HEK293T (cell line): ENCODE data around the gene ATXN7L2.

Source experiments
- CTCF ChIA-PET: fragments of 350-600 bp; formaldehyde crosslinking; extraction: SDS; loops from one replicate; lab custom pipeline; 2021; ENCODE audit warnings: antibody characterized with exemption, inconsistent platforms; lab: Yijun Ruan, JAX
- POLR2A ChIA-PET: fragments of 350-600 bp; formaldehyde crosslinking; extraction: SDS; loops from one replicate; lab custom pipeline; 2020; ENCODE audit warnings: antibody characterized with exemption, inconsistent platforms; lab: Yijun Ruan, JAX
- DNase-seq: peaks from one replicate; pipeline ENCODE4 v3.0.0; 2012; ENCODE audit warnings: mixed read lengths; ENCODE audit errors: extremely low spot score
- ARNT ChIP-seq: fragments of 450-650 bp; IDR thresholded peaks from 2 replicates; pipeline ENCODE4 v1.6.1; 2017; ENCODE audit warnings: mild to moderate bottlenecking
- BHLHE40 ChIP-seq: fragments of 450-650 bp; IDR thresholded peaks from 2 replicates; pipeline ENCODE4 v1.6.1; 2016; ENCODE audit warnings: mild to moderate bottlenecking, moderate library complexity, borderline replicate concordance
- CTBP1 ChIP-seq: fragments of 450-650 bp; IDR thresholded peaks from 2 replicates; pipeline ENCODE4 v1.6.1; 2016; ENCODE audit warnings: borderline replicate concordance
- ELF4 ChIP-seq: fragments of 450-650 bp; IDR thresholded peaks from 2 replicates; pipeline ENCODE4 v1.6.1; 2017; ENCODE audit warnings: antibody characterized with exemption
- FOXA1 ChIP-seq: fragments of 450-650 bp; IDR thresholded peaks from 2 replicates; pipeline ENCODE4 v1.6.1; 2016; ENCODE audit warnings: mild to moderate bottlenecking
- FOXK2 ChIP-seq: fragments of 450-650 bp; IDR thresholded peaks from 2 replicates; pipeline ENCODE4 v1.6.1; 2016; ENCODE audit warnings: mild to moderate bottlenecking
- FOXM1 ChIP-seq: fragments of 450-650 bp; IDR thresholded peaks from 2 replicates; pipeline ENCODE4 v1.6.1; 2017; ENCODE audit warnings: mild to moderate bottlenecking, borderline replicate concordance
- HDGF ChIP-seq: fragments of 450-650 bp; IDR thresholded peaks from 2 replicates; pipeline ENCODE4 v1.6.1; 2017; ENCODE audit warnings: antibody characterized with exemption, borderline replicate concordance
- L3MBTL2 ChIP-seq: fragments of 450-650 bp; conservative IDR thresholded peaks from 2 replicates; pipeline ENCODE4 v1.6.1; 2016; ENCODE audit warnings: mild to moderate bottlenecking
- LEF1 ChIP-seq: fragments of 450-650 bp; IDR thresholded peaks from 2 replicates; pipeline ENCODE4 v1.6.1; 2017; ENCODE audit warnings: mild to moderate bottlenecking, borderline replicate concordance
- NFRKB ChIP-seq: fragments of 450-650 bp; IDR thresholded peaks from 2 replicates; pipeline ENCODE4 v1.6.1; 2016; ENCODE audit warnings: mild to moderate bottlenecking, moderate library complexity
- PKNOX1 ChIP-seq: fragments of 450-650 bp; IDR thresholded peaks from 2 replicates; pipeline ENCODE4 v1.6.1; 2016
- SP1 ChIP-seq: fragments of 450-650 bp; IDR thresholded peaks from 2 replicates; pipeline ENCODE4 v1.6.1; 2017
- SUZ12 ChIP-seq: fragments of 450-650 bp; IDR thresholded peaks from 2 replicates; pipeline ENCODE4 v1.6.1; 2016; ENCODE audit warnings: mild to moderate bottlenecking
- TARDBP ChIP-seq: fragments of 450-650 bp; IDR thresholded peaks from 2 replicates; pipeline ENCODE4 v1.6.1; 2016
- ZNF384 ChIP-seq: fragments of 450-650 bp; IDR thresholded peaks from 2 replicates; pipeline ENCODE4 v1.6.1; 2016

ATXN7L2 gene

GRCh38 chr1:109479901-109480300 lies 3.8 kb upstream of the ATXN7L2 start:
- no peak for DNase-seq
- ChIA-PET CTCF (no interaction called here), POLR2A (no interaction called here)
- TF ChIP-seq L3MBTL2 (no peak), HDGF (no peak), FOXM1 (no peak), ELF4 (no peak), CTBP1 (no peak), FOXA1 (no peak), TARDBP (no peak), FOXK2 (no peak), SP1 (no peak), NFRKB (no peak), ZNF384 (no peak), ARNT (no peak), LEF1 (no peak), BHLHE40 (no peak)

- POLR2A ChIA-PET: no interaction called here
- CTCF ChIA-PET: interaction anchor here (1.3 kb wide), 1 partner anchor 12 kb away, joined by 3 read pairs; no protein-coding TSS in a partner anchor
- TF ChIP-seq NFRKB (no peak), FOXK2 (no peak), ARNT (no peak), BHLHE40 (no peak), ELF4 (no peak), LEF1 (no peak), HDGF (no peak), SUZ12 (no peak), L3MBTL2 (no peak), FOXM1 (no peak), FOXA1 (no peak), CTBP1 (no peak), TARDBP (no peak), ZNF384 (no peak), SP1 (no peak), PKNOX1 (no peak)
Observed at GRCh38 chr1:109481646-109482045, 2.1 kb upstream of the ATXN7L2 start.

GRCh38 chr1:109482242-109482641 lies 1.5 kb upstream of the ATXN7L2 start:
- ChIA-PET CTCF (interaction anchor here (1.3 kb wide), 1 partner anchor 13 kb away, joined by 3 read pairs; no protein-coding TSS in a partner anchor), POLR2A (interaction anchor here (2.8 kb wide), 1 partner anchor 13 kb away, joined by 11 read pairs; no protein-coding TSS in a partner anchor)
- TF ChIP-seq SUZ12 (no peak), FOXK2 (no peak), FOXM1 (no peak), LEF1 (no peak), HDGF (no peak), ZNF384 (no peak), ARNT (no peak), BHLHE40 (no peak), PKNOX1 (no peak), NFRKB (no peak), ELF4 (no peak), CTBP1 (no peak), FOXA1 (no peak), TARDBP (no peak), SP1 (no peak), L3MBTL2 (no peak)
- no peak for DNase-seq

More at GRCh38 chr1:109481646-109482045, 2.1 kb upstream of the ATXN7L2 start:
- DNase-seq: no peak

- ChIA-PET CTCF (interaction anchor here (0.6 to 2.9 kb wide), 2 partner anchors 10 to 30 kb away, joined by 3 to 12 read pairs; partner anchors contain the start of gene CYB561D1), POLR2A (interaction anchor here (1.0 to 2.8 kb wide), 8 partner anchors 11 to 230 kb away, joined by 4 to 14 read pairs (median 6); partner anchors contain the start of genes AMIGO1, CYB561D1 and PSMA5)
- TF ChIP-seq FOXK2 (no peak), SP1 (no peak), FOXA1 (no peak), CTBP1 (no peak), ARNT (no peak), ZNF384 (no peak), LEF1 (no peak), NFRKB (no peak), PKNOX1 (no peak), FOXM1 (no peak)
- DNase-seq: peak; percentile 63
Observed at GRCh38 chr1:109482791-109483671, 674 bp upstream of the ATXN7L2 start.

- ChIA-PET CTCF (interaction anchor here (1.0 to 2.9 kb wide), 2 partner anchors 9 to 24 kb away, joined by 3 to 12 read pairs; partner anchors contain the start of genes AMIGO1 and CYB561D1), POLR2A (interaction anchor here (1.2 to 3.0 kb wide), 7 partner anchors 9 to 59 kb away, joined by 5 to 14 read pairs (median 9); partner anchors contain the start of genes AMIGO1, CYB561D1 and PSMA5)
- TF ChIP-seq ARNT: no peak
- TF ChIP-seq CTBP1: no peak
- no peak; the same call in 1 of the 2 replicates for TF ChIP-seq L3MBTL2
- no peak for TF ChIP-seq FOXM1
- TF ChIP-seq FOXK2: no peak
- no peak for TF ChIP-seq NFRKB
- no peak for TF ChIP-seq SP1
- no peak for TF ChIP-seq LEF1
- no peak for TF ChIP-seq FOXA1
- TF ChIP-seq BHLHE40: no peak
- TF ChIP-seq ZNF384: no peak
- TF ChIP-seq TARDBP: no peak
- TF ChIP-seq SUZ12: no peak
- TF ChIP-seq HDGF: no peak
- no peak for TF ChIP-seq PKNOX1
- no peak for TF ChIP-seq ELF4
- no peak for DNase-seq
Observed at GRCh38 chr1:109484519-109484975, 842 bp downstream of the ATXN7L2 start.
